HG03432 (cell line): ENCODE measurements around the gene HDC.

Experiments
- ATAC-seq: cut with Tn5 transposase; IDR thresholded peaks from one replicate; pipeline ENCODE4 v1.9.1; 2021; ENCODE audit warnings: mild to moderate bottlenecking, moderate library complexity; ENCODE audit not compliant: unreplicated experiment

HDC gene

GRCh38 chr15:50228866-50229265 lies 36.7 kb downstream of the HDC start:
- no peak for ATAC-seq

GRCh38 chr15:50227076-50227475 lies 38.5 kb downstream of the HDC start:
- ATAC-seq, result no peak

- no peak for ATAC-seq
These were observed 39.6 kb downstream of the HDC start for GRCh38 chr15:50225938-50226337.

GRCh38 chr15:50225057-50225456 lies 40.5 kb downstream of the HDC start:
- ATAC-seq, result no peak

- no peak for ATAC-seq
These were observed 40.9 kb downstream of the HDC start for GRCh38 chr15:50224606-50225005.

GRCh38 chr15:50222181-50222580 lies 43.3 kb downstream of the HDC start:
- ATAC-seq, result no peak

- no peak for ATAC-seq
These were observed 45.7 kb downstream of the HDC start for GRCh38 chr15:50219820-50220219.

GRCh38 chr15:50218691-50219090 lies 46.8 kb downstream of the HDC start:
- no peak for ATAC-seq

- ATAC-seq, result no peak
These were observed 47.2 kb downstream of the HDC start for GRCh38 chr15:50218291-50218690.

- no peak for ATAC-seq
These were observed 54.9 kb downstream of the HDC start for GRCh38 chr15:50210462-50211157.

- ATAC-seq, result no peak
These were observed 55.7 kb downstream of the HDC start for GRCh38 chr15:50209809-50210208.

GRCh38 chr15:50206020-50206419 lies 59.5 kb downstream of the HDC start:
- ATAC-seq, result no peak

GRCh38 chr15:50202003-50202402 lies 63.5 kb downstream of the HDC start:
- no peak for ATAC-seq

GRCh38 chr15:50192926-50193620 lies 72.5 kb downstream of the HDC start:
- ATAC-seq, result no peak

- no peak for ATAC-seq
These were observed 73.4 kb downstream of the HDC start for GRCh38 chr15:50192164-50192563.
